ENCODE measurements around the gene EPB41L3. TPM values are rescaled to one million over a fixed set of nuclear protein-coding genes. Genes with fewer than 3 reads are reported as not detected.

EPB41L3 gene
- polyA plus RNA-seq, 2 of the 4 experiments (the other 2 are of a cell fraction) = 0.46 to 1.00 TPM

GRCh38 chr18:5397102-5397501, 146.7 kb downstream of the EPB41L3 start:
- no peak for ATAC-seq
- Histone ChIP-seq H3K4me3 (no peak overlapping the region), H3K4me2 (no peak overlapping the region), H3K27ac (no peak overlapping the region), H3K9me3 (no peaks in the 10 kb centered on the region), H3K4me1 (no peaks in the 10 kb centered on the region)
- FAIRE-seq = no peak
- no peak for DNase-seq (ENCODE audit: low read depth in 1 of 2, low spot score in 1 of 2)
- WGBS (ENCODE audit: missing lambda C conversion rate) = 52% methylated on average over 18 of the region's 18 CpGs
- ChIA-PET CTCF (interaction anchor here (1.0 kb wide), 1 partner anchor 12 kb away, joined by 3 read pairs; no protein-coding TSS in a partner anchor), POLR2A (no interaction called here)
- TF ChIP-seq GATA3 (IDR thresholded peaks at IDR 0.05; ENCODE audit: borderline replicate concordance) = no peak
- TF ChIP-seq CBX8 (IDR thresholded peaks at IDR 0.05) = no peak
- no peak for TF ChIP-seq JUN (IDR thresholded peaks at IDR 0.05)
- no peak for TF ChIP-seq KDM1A (IDR thresholded peaks at IDR 0.05; ENCODE audit: low read depth)
- no peak for TF ChIP-seq ZNF302 (CRISPR knock-in tag; IDR thresholded peaks at IDR 0.05)
- no peak for TF ChIP-seq EP300 (IDR thresholded peaks at IDR 0.05)
- TF ChIP-seq NR3C1 (IDR thresholded peaks at IDR 0.05) = no peak
- no peak for TF ChIP-seq ZFP36 (IDR thresholded peaks at IDR 0.05; ENCODE audit: borderline replicate concordance, partially characterized antibody)
- no peak for TF ChIP-seq NPAS2 (CRISPR knock-in tag; IDR thresholded peaks at IDR 0.05; ENCODE audit: borderline replicate concordance)
- TF ChIP-seq HDAC2 (IDR thresholded peaks at IDR 0.05) = no peak
- no peak for TF ChIP-seq NFE2L2 (conservative IDR thresholded peaks at IDR 0.05; ENCODE audit: low read length)
- no peak for TF ChIP-seq RAD21 (conservative IDR thresholded peaks at IDR 0.05 in 1 of 2, IDR thresholded peaks at IDR 0.05 in 1 of 2)
- TF ChIP-seq REST (IDR thresholded peaks at IDR 0.05) = no peak
- TF ChIP-seq, protein P1, sequence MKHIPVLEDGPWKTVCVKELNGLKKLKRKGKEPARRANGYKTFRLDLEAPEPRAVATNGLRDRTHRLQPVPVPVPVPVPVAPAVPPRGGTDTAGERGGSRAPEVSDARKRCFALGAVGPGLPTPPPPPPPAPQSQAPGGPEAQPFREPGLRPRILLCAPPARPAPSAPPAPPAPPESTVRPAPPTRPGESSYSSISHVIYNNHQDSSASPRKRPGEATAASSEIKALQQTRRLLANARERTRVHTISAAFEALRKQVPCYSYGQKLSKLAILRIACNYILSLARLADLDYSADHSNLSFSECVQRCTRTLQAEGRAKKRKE (CRISPR knock-in tag; IDR thresholded peaks at IDR 0.05; ENCODE audit: low read depth) = no peak
- TF ChIP-seq, protein P2, sequence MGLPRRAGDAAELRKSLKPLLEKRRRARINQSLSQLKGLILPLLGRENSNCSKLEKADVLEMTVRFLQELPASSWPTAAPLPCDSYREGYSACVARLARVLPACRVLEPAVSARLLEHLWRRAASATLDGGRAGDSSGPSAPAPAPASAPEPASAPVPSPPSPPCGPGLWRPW (IDR thresholded peaks at IDR 0.05) = no peak
- TF ChIP-seq EHF (CRISPR knock-in tag; IDR thresholded peaks at IDR 0.05) = no peak
- TF ChIP-seq, protein P3, sequence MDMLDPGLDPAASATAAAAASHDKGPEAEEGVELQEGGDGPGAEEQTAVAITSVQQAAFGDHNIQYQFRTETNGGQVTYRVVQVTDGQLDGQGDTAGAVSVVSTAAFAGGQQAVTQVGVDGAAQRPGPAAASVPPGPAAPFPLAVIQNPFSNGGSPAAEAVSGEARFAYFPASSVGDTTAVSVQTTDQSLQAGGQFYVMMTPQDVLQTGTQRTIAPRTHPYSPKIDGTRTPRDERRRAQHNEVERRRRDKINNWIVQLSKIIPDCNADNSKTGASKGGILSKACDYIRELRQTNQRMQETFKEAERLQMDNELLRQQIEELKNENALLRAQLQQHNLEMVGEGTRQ (IDR thresholded peaks at IDR 0.05) = no peak
- no peak for TF ChIP-seq JUNB (IDR thresholded peaks at IDR 0.05)

DNA sequence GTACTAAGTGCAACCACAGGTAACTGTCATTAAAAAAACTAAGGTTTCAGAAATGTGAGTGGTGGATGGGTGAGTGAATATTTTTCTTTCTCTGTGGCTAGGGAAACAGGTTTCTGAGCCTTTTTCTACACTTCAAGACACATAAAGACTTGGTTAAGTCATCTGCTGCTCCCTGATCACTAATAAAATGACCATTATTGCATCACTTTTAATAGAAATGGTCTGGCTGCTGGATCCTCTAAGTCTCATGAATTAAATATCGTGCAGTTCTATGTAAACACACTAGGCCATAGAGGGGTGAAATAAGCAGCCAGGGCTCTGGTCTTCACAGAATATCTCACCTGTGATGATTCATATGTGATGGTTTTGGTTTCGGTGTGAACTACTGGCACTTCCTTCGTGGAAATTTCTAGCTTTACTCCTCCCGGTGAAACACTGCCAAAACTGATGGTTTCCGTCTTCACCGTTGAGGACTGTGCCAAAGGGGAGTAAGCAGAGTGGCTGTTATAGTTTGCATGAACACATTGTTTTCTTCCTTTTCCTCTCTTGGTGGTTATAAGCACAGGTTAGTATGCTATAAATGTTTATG, 147.8 kb downstream of the EPB41L3 start:
- FAIRE-seq (no peak), DNase-seq (ENCODE audit: low read depth in 1 of 2, low spot score in 1 of 2) (no peak), ATAC-seq (no peak)
- ChIA-PET CTCF (no interaction called here), POLR2A (no interaction called here)
- Histone ChIP-seq H3K4me1 (no peaks in the 10 kb centered on the region), H3K4me2 (no peak overlapping the region), H3K4me3 (no peak overlapping the region), H3K27ac (no peak overlapping the region), H3K9me3 (no peaks in the 10 kb centered on the region)
- TF ChIP-seq BHLHE40 (IDR thresholded peaks at IDR 0.05; ENCODE audit: low read depth, low read length) = no peak
- no peak for TF ChIP-seq CBX8 (IDR thresholded peaks at IDR 0.05)
- TF ChIP-seq KDM5A (IDR thresholded peaks at IDR 0.05) = no peak
- TF ChIP-seq EHMT2 (IDR thresholded peaks at IDR 0.05; ENCODE audit: low read depth) = no peak
- TF ChIP-seq, protein P1 (CRISPR knock-in tag; IDR thresholded peaks at IDR 0.05; ENCODE audit: low read depth) = no peak
- no peak for TF ChIP-seq HOXB5 (CRISPR knock-in tag; IDR thresholded peaks at IDR 0.05)
- TF ChIP-seq POLR2AphosphoS2 (conservative IDR thresholded peaks at IDR 0.05; ENCODE audit: low read length) = no peak
- no peak for TF ChIP-seq JUN (IDR thresholded peaks at IDR 0.05)
- TF ChIP-seq ZSCAN20 (CRISPR knock-in tag; IDR thresholded peaks at IDR 0.05) = no peak
- TF ChIP-seq BCL3 (IDR thresholded peaks at IDR 0.05) = no peak
- no peak for TF ChIP-seq POLR2A (IDR thresholded peaks at IDR 0.05; ENCODE audit: low read length)
- no peak for TF ChIP-seq CBX2 (IDR thresholded peaks at IDR 0.05; ENCODE audit: borderline replicate concordance, low read depth)
- TF ChIP-seq EHF (CRISPR knock-in tag; IDR thresholded peaks at IDR 0.05) = no peak
- no peak for TF ChIP-seq MYC (IDR thresholded peaks at IDR 0.05; ENCODE audit: borderline replicate concordance, low read length)
- TF ChIP-seq TFCP2L1 (CRISPR knock-in tag; IDR thresholded peaks at IDR 0.05) = no peak
- TF ChIP-seq FOSB (CRISPR knock-in tag; IDR thresholded peaks at IDR 0.05) = no peak
- TF ChIP-seq ESRRA (IDR thresholded peaks at IDR 0.05; ENCODE audit: borderline replicate concordance, low read length) = no peak
- no peak for TF ChIP-seq FOXS1 (CRISPR knock-in tag; IDR thresholded peaks at IDR 0.05)
- no peak for TF ChIP-seq FOSL2 (IDR thresholded peaks at IDR 0.05)
- no peak for TF ChIP-seq FOSL2 (CRISPR knock-in tag; IDR thresholded peaks at IDR 0.05)
- WGBS (ENCODE audit: missing lambda C conversion rate) = 35% methylated on average over 6 of the region's 6 CpGs

All from A549 (cell line).